Measurements from ENCODE around the gene ZNF653. TPM values are rescaled to one million over a fixed set of nuclear protein-coding genes. Genes with fewer than 3 reads are reported as not detected.

ZNF653 gene
- total RNA-seq, 1 donor from 2014 or later: 16.5 TPM

DNA sequence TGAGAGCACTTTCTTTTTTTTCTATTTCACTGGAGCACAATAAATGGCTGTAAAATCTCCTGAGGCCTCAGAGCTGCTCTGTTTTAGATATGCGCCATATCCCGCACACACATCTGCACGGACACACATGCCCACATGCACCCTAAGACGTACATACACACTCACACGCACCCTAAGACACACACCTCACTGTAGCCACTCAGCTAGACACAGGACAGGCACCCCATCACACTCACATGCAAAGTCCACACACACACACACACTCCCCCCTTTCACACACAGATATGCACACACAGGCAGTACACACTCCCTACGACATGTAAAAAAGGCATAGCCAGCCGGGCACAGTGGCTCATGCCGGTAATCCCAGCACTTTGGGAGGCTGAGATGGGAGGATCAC, 44.6 kb upstream of the ZNF653 start:
- no peak overlapping the region for H3K4me3 Mint-ChIP-seq
- peaks cover 6% of the 10 kb centered on the region for H3K36me3 Mint-ChIP-seq
- H3K9me3 Mint-ChIP-seq: no peaks in the 10 kb centered on the region
- DNase-seq (ENCODE audit: low spot score in 2 of 2, unreplicated experiment in 2 of 2): no peak
- no peaks in the 10 kb centered on the region for H3K4me1 Mint-ChIP-seq
- TF ChIP-seq, protein P1, sequence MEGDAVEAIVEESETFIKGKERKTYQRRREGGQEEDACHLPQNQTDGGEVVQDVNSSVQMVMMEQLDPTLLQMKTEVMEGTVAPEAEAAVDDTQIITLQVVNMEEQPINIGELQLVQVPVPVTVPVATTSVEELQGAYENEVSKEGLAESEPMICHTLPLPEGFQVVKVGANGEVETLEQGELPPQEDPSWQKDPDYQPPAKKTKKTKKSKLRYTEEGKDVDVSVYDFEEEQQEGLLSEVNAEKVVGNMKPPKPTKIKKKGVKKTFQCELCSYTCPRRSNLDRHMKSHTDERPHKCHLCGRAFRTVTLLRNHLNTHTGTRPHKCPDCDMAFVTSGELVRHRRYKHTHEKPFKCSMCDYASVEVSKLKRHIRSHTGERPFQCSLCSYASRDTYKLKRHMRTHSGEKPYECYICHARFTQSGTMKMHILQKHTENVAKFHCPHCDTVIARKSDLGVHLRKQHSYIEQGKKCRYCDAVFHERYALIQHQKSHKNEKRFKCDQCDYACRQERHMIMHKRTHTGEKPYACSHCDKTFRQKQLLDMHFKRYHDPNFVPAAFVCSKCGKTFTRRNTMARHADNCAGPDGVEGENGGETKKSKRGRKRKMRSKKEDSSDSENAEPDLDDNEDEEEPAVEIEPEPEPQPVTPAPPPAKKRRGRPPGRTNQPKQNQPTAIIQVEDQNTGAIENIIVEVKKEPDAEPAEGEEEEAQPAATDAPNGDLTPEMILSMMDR (IDR thresholded peaks at IDR 0.05; ENCODE audit: unreplicated experiment): no peak
- no peaks in the 10 kb centered on the region for H3K27me3 Mint-ChIP-seq (ENCODE audit: low read depth)
- H3K27ac Mint-ChIP-seq: no peak overlapping the region

DNA sequence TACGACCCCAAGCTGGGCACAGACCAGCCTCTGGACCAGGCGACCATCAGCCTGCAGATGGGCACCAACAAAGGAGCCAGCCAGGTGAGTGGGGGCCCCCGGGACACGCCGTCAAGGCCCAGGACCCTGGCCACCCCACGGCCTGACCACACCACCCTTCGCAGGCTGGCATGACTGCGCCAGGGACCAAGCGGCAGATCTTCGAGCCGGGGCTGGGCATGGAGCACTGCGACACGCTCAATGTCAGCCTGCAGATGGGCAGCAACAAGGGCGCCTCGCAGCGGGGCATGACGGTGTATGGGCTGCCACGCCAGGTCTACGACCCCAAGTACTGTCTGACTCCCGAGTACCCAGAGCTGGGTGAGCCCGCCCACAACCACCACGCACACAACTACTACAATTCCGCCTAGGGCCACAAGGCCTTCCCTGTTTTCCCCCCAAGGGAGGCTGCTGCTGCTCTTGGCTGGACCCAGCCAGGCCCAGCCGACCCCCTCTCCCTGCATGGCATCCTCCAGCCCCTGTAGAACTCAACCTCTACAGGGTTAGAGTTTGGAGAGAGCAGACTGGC, 43.8 kb upstream of the ZNF653 start:
- TF ChIP-seq, protein P1 (IDR thresholded peaks at IDR 0.05; ENCODE audit: unreplicated experiment): no peak
- no peak for DNase-seq (ENCODE audit: low spot score in 2 of 2, unreplicated experiment in 2 of 2)
- Mint-ChIP-seq H3K36me3 (peaks cover 5% of the 10 kb centered on the region), H3K27ac (no peak overlapping the region), H3K4me1 (no peaks in the 10 kb centered on the region), H3K27me3 (ENCODE audit: low read depth) (no peaks in the 10 kb centered on the region), H3K9me3 (no peaks in the 10 kb centered on the region), H3K4me3 (no peak overlapping the region)

DNA sequence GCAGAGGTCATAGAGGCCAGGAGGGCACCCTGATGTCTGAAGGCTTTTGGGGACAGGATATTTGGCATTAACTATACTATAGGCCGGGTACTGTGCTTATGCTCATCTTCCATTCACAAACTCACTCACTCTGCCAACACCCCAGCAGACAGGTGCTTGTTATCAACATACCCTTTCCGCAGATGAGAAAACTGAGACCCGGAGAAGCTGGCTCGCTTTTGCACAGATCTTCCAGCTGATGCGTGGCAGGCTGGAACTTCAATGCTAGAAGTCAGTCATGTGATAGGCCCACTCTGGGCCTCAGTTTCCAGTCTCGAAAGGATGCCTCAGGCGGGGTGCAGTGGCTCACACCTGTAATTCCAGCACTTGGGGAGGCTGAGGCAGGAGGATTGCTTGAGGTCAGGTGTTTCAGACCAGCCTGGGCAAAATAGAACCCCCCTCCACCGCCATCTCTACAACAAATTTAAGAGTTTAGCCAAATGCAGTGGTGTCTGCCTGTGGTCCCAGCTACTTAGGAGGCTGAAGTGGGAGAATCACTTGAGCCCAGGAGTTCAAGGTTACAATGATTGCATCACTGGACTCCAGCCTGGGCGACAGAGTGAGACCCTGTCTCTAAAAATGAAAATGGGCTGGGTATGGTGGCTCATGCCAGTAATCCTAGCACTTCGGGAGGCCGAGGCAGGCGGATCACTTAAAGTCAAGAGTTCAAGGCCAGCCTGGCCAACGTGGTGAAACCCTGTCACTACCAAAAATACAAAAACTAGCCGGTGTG, 42.5 kb upstream of the ZNF653 start:
- H3K9me3 Mint-ChIP-seq: no peaks in the 10 kb centered on the region
- H3K27me3 Mint-ChIP-seq (ENCODE audit: low read depth): no peaks in the 10 kb centered on the region
- TF ChIP-seq, protein P1 (IDR thresholded peaks at IDR 0.05; ENCODE audit: unreplicated experiment): no peak
- DNase-seq (ENCODE audit: low spot score in 2 of 2, unreplicated experiment in 2 of 2): no peak
- H3K36me3 Mint-ChIP-seq: no peaks in the 10 kb centered on the region
- H3K4me1 Mint-ChIP-seq: no peaks in the 10 kb centered on the region
- H3K27ac Mint-ChIP-seq: no peak overlapping the region
- no peak overlapping the region for H3K4me3 Mint-ChIP-seq

DNA sequence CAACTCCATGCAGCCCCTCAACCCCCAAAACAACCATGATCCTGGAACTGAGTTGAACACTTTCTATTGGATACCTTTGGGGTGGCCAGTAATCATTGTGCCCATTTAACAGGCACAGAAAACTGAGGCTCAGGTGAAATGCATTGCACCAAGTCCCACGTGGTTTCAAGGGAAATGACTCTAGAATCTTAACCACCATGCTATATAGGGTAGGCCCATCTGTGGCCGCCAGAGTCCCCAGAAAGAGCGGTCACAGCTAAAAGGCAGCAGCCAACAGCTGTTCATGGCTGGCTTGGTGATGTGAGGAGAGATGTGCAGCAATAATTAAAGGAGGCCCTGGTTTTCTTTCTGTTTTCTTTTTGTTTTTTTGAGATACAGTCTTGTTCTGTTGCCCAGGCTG, 35.6 kb upstream of the ZNF653 start:
- no peaks in the 10 kb centered on the region for H3K36me3 Mint-ChIP-seq
- H3K27ac Mint-ChIP-seq: no peak overlapping the region
- H3K4me1 Mint-ChIP-seq: peaks cover 16% of the 10 kb centered on the region
- no peak overlapping the region for H3K4me3 Mint-ChIP-seq
- no peaks in the 10 kb centered on the region for H3K9me3 Mint-ChIP-seq
- no peaks in the 10 kb centered on the region for H3K27me3 Mint-ChIP-seq (ENCODE audit: low read depth)
- no peak for DNase-seq (ENCODE audit: low spot score in 2 of 2, unreplicated experiment in 2 of 2)
- TF ChIP-seq, protein P1 (IDR thresholded peaks at IDR 0.05; ENCODE audit: unreplicated experiment): no peak

DNA sequence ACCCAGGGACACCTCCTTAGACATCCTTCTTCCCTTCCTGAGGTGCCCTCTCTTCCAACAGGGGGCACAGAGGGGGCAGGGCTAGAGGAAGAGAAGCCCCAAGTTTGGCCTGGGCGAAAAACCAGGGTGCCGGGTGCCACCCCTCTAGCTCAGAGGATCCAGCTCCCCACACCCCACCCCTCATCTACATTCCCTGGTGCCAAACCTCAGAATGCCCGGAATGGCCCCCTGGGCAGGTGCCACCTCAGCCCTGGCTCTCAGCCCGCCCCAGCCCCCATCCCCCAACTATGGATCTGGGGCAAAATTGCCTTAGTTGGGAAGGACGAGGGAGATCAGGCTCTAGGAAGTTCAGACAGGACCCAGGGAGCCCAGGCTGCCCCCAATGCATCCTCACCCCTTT, 35.0 kb upstream of the ZNF653 start:
- H3K27ac Mint-ChIP-seq: peak overlapping the region; percentile 81
- no peaks in the 10 kb centered on the region for H3K36me3 Mint-ChIP-seq
- no peaks in the 10 kb centered on the region for H3K9me3 Mint-ChIP-seq
- peaks cover 17% of the 10 kb centered on the region for H3K4me1 Mint-ChIP-seq
- TF ChIP-seq, protein P1 (IDR thresholded peaks at IDR 0.05; ENCODE audit: unreplicated experiment): no peak
- DNase-seq (ENCODE audit: low spot score in 2 of 2, unreplicated experiment in 2 of 2): no peak
- H3K27me3 Mint-ChIP-seq (ENCODE audit: low read depth): no peaks in the 10 kb centered on the region
- no peak overlapping the region for H3K4me3 Mint-ChIP-seq
